A673 (cell line): Measurements from ENCODE around the gene LTN1. TPM values are rescaled to one million over a fixed set of nuclear protein-coding genes. Genes with fewer than 3 reads are reported as not detected.

ENCODE experiments used
- BruUV-seq: library from RNA; stranded (reverse); fragments of 400-500 nt; replicated peaks from 2 replicates; lab custom pipeline; 2021; lab: Mats Ljungman, UMichigan
- CTCF ChIA-PET: fragments of 300-600 bp; sonication (Branson Sonifier 250); formaldehyde crosslinking; loops from one replicate; lab custom pipeline; 2022; ENCODE audit warnings: antibody characterized with exemption; lab: Charles Lee
- POLR2A ChIA-PET: fragments of 300-600 bp; sonication (Branson Sonifier 250); formaldehyde crosslinking; loops from one replicate; lab custom pipeline; 2022; ENCODE audit warnings: antibody characterized with exemption; ENCODE audit not compliant: low non-redundant PET; lab: Charles Lee
- DNase-seq: peaks from one replicate; pipeline ENCODE4 v3.0.0-alpha.2; 2015; ENCODE audit warnings: low spot score
- H3K27ac ChIP-seq: fragments of 200-600 bp; sonication (generic); 2 replicates; pipeline ENCODE4 v1.5.1; 2016; ENCODE audit warnings: mixed run types, low read depth, mild to moderate bottlenecking, mixed read lengths, antibody characterized with exemption, low read length; ENCODE audit not compliant: poor library complexity, severe bottlenecking
- H3K27me3 ChIP-seq: fragments of 200-600 bp; sonication (generic); replicated peaks from 2 replicates; pipeline ENCODE4 v1.6.1; 2017; ENCODE audit warnings: mixed run types, low read depth, mild to moderate bottlenecking, mixed read lengths, antibody characterized with exemption, low read length; ENCODE audit not compliant: insufficient read depth, poor library complexity
- H3K36me3 ChIP-seq: fragments of 200-600 bp; sonication (generic); 2 replicates; pipeline ENCODE4 v1.6.1; 2016; ENCODE audit warnings: mixed run types, mild to moderate bottlenecking, mixed read lengths, antibody characterized with exemption, low read length; ENCODE audit not compliant: insufficient read depth, poor library complexity, severe bottlenecking
- H3K4me1 ChIP-seq: fragments of 200-600 bp; sonication (generic); 2 replicates; pipeline ENCODE4 v1.6.1; 2017; ENCODE audit warnings: mixed run types, mild to moderate bottlenecking, mixed read lengths, antibody characterized with exemption, low read length; ENCODE audit not compliant: insufficient read depth, poor library complexity, severe bottlenecking
- H3K4me3 ChIP-seq: fragments of 200-600 bp; sonication (generic); 2 replicates; pipeline ENCODE4 v1.5.1; 2016; ENCODE audit warnings: low read depth, mixed run types, mild to moderate bottlenecking, mixed read lengths, low read length; ENCODE audit not compliant: poor library complexity, severe bottlenecking
- H3K9me3 ChIP-seq: fragments of 200-600 bp; sonication (generic); 2 replicates; pipeline ENCODE4 v1.6.1; 2016; ENCODE audit warnings: mixed run types, low read depth, mild to moderate bottlenecking, mixed read lengths, antibody characterized with exemption, low read length; ENCODE audit not compliant: poor library complexity, severe bottlenecking
- EZH2 ChIP-seq: fragments of 200-600 bp; sonication (generic); IDR thresholded peaks from 2 replicates; pipeline ENCODE4 v1.6.1; 2017; ENCODE audit warnings: borderline replicate concordance, low read depth, mild to moderate bottlenecking, mixed read lengths, antibody characterized with exemption, low read length; ENCODE audit not compliant: poor library complexity, severe bottlenecking
- intact Hi-C: fragments of 100-400 bp; cut with micrococcal nuclease; formaldehyde crosslinking; loops from one replicate; pipeline ENCODE4 v1.10.0; 2022; ENCODE audit not compliant: unreplicated experiment
- total RNA-seq: library from RNA; stranded (reverse); gene quantifications from 2 replicates; pipeline ENCODE4 v1.2.3, GENCODE V29; 2021
- TF ChIP-seq, protein P1 (sequence below): fragments of 300-800, 200-600 bp; sonication (generic); conservative IDR thresholded peaks from 2 replicates; pipeline ENCODE4 v1.5.1; 2017; ENCODE audit warnings: low read depth, mild to moderate bottlenecking, antibody characterized with exemption, low read length, moderate library complexity, mixed read lengths

LTN1 gene
- total RNA-seq, 1 experiment from 2014 or later, result 25.3 TPM

DNA sequence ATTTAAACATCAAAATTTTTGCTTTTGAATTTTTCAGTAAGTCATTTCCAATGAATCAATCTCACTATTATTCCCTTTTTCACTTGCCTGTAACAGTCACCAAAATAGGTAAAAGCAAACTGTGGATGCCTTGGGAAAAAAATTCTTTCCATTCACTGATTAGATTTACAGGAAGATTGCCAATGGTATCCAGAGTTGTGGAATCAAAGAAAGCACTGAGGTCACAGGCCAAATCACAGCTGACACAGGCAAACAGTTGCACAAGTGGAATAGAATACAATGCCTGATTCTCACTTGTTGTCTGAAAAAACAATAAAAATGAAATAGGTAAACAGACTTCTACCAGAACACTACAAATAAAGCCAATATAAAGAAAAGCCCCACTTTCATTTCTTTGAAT, 48.4 kb downstream of the LTN1 start:
- no peak for TF ChIP-seq EZH2
- intact Hi-C loops, result loop anchor here (10.0 kb wide), 1 partner anchor 429 kb away; no protein-coding TSS in a partner anchor
- no peak for DNase-seq
- H3K27me3 ChIP-seq, result no peaks in the 10 kb centered on the region
- peaks cover 35% of the 10 kb centered on the region for H3K36me3 ChIP-seq
- ChIA-PET POLR2A (no interaction called here), CTCF (no interaction called here)
- H3K4me1 ChIP-seq, result no peaks in the 10 kb centered on the region
- BruUV-seq, result no TSS peak
- H3K27ac ChIP-seq, result no peak overlapping the region
- no peaks in the 10 kb centered on the region for H3K9me3 ChIP-seq
- H3K4me3 ChIP-seq, result no peak overlapping the region

DNA sequence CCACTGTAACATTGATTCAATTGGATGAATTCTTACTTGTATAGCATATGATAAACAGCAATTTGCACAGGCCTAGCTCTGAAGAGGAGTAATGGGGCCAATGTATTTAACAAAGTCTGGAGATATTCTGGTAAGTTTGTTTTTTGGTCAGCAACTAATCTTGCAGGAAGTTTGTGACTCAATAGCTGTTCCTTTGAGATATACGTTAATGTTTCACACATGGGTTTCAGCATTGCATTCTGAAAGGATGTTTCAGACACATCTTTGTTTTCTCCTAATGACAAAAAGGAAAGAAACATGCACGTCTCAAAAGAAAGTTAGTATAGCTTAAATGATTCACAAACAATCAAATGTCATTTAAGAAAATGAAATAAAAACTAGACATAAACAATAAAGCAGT, 49.0 kb downstream of the LTN1 start:
- TF ChIP-seq, protein P1, sequence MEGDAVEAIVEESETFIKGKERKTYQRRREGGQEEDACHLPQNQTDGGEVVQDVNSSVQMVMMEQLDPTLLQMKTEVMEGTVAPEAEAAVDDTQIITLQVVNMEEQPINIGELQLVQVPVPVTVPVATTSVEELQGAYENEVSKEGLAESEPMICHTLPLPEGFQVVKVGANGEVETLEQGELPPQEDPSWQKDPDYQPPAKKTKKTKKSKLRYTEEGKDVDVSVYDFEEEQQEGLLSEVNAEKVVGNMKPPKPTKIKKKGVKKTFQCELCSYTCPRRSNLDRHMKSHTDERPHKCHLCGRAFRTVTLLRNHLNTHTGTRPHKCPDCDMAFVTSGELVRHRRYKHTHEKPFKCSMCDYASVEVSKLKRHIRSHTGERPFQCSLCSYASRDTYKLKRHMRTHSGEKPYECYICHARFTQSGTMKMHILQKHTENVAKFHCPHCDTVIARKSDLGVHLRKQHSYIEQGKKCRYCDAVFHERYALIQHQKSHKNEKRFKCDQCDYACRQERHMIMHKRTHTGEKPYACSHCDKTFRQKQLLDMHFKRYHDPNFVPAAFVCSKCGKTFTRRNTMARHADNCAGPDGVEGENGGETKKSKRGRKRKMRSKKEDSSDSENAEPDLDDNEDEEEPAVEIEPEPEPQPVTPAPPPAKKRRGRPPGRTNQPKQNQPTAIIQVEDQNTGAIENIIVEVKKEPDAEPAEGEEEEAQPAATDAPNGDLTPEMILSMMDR, result no peak
- no peak for TF ChIP-seq EZH2
- Histone ChIP-seq H3K9me3 (no peaks in the 10 kb centered on the region), H3K27me3 (no peaks in the 10 kb centered on the region), H3K4me3 (no peak overlapping the region), H3K4me1 (no peaks in the 10 kb centered on the region), H3K27ac (no peak overlapping the region), H3K36me3 (peaks cover 35% of the 10 kb centered on the region)
- CTCF ChIA-PET, result no interaction called here
- intact Hi-C loops, result loop anchor here (10.0 kb wide), 1 partner anchor 429 kb away; no protein-coding TSS in a partner anchor
- DNase-seq, result no peak
- POLR2A ChIA-PET, result no interaction called here
- no TSS peak for BruUV-seq

DNA sequence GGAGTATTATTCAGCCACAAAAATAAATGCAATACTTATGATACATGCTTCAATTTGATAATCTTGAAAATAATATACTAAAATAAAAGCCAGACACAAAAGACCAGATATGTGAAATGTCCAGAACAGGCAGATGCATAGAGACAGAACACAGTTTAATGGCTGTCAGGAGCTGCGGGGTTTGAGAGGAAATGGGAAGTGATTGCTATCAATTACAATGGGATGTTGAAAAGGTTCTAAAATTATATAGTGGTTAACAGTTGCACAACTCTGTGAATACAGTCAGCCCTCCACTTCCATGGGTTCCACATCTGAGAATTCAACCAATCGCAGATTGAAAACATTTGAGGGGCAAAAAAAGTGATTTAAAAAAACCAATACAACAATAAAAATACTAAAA, 54.0 kb downstream of the LTN1 start:
- intact Hi-C loops, result no loop called here
- CTCF ChIA-PET, result no interaction called here
- peaks cover 18% of the 10 kb centered on the region for H3K36me3 ChIP-seq
- no peak for DNase-seq
- no peaks in the 10 kb centered on the region for H3K9me3 ChIP-seq
- H3K27ac ChIP-seq, result no peak overlapping the region
- no peaks in the 10 kb centered on the region for H3K27me3 ChIP-seq
- BruUV-seq, result no TSS peak
- POLR2A ChIA-PET, result no interaction called here
- no peak for TF ChIP-seq EZH2
- TF ChIP-seq, protein P1, result no peak
- no peak overlapping the region for H3K4me3 ChIP-seq
- no peaks in the 10 kb centered on the region for H3K4me1 ChIP-seq

DNA sequence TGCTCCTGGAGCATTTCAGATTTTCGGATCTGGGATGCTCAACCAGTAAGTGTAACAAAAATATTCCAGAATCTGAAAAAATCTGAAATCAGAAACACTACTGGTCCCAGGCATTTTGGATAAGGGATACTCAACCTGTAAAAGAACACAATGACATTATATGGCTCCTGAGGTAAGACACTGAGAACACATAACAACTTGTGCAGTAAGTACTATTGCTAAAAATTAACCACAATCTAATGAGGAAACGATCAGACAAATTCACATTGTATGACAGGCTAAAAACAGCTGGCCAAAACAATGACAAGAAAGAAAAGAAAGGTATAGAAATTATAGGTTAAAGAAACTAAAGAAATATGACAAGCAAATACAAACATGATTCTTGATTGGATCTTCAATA, 54.9 kb downstream of the LTN1 start:
- ChIA-PET POLR2A (no interaction called here), CTCF (no interaction called here)
- Histone ChIP-seq H3K36me3 (peaks cover 9% of the 10 kb centered on the region), H3K4me3 (no peak overlapping the region), H3K27me3 (no peaks in the 10 kb centered on the region), H3K27ac (no peak overlapping the region), H3K9me3 (no peaks in the 10 kb centered on the region), H3K4me1 (no peaks in the 10 kb centered on the region)
- intact Hi-C loops, result no loop called here
- TF ChIP-seq EZH2, result no peak
- TF ChIP-seq, protein P1, result no peak
- BruUV-seq, result no TSS peak
- DNase-seq, result no peak
